ENCODE measurements around the gene GNLY. TPM values are rescaled to one million over a fixed set of nuclear protein-coding genes. Genes with fewer than 3 reads are reported as not detected.

GNLY gene
- total and polyA plus RNA-seq, 9 of the 15 experiments (the other 6 are each of a cell fraction or from before 2014, with no cell fraction given) = not detected

- Histone ChIP-seq H3K9me3 (replicated peaks; ENCODE audit: control insufficient read depth, insufficient read depth, low read depth, low read length) (no peaks in the 10 kb centered on the region), H4K20me1 (replicated peaks; ENCODE audit: control insufficient read depth, insufficient read depth, low read length) (peaks cover 25% of the 10 kb centered on the region), H3K79me2 (ENCODE audit: control insufficient read depth, insufficient read depth, low read length) (no peaks in the 10 kb centered on the region), H3K4me2 (ENCODE audit: insufficient read depth, low read length) (no peak overlapping the region), H3K9ac (ENCODE audit: insufficient read depth in 1 of 2, low read depth in 2 of 2, low read length in 2 of 2) (no peak overlapping the region), H3K9me1 (ENCODE audit: control insufficient read depth, insufficient read depth, low read length) (no peaks in the 10 kb centered on the region), H3K4me3 (no peak overlapping the region), H3K27me3 (ENCODE audit: control insufficient read depth in 2 of 2, insufficient read depth in 2 of 2, low read length in 2 of 2) (peaks cover 57 to 85% of the 10 kb centered on the region in 2 experiments), H3K27ac (ENCODE audit: extremely low read depth, low read depth, low read length) (no peak overlapping the region), H3K4me1 (replicated peaks in 1 of 2; ENCODE audit: control insufficient read depth in 2 of 2, insufficient read depth in 2 of 2, low read length in 2 of 2) (peaks cover 0 to under 1% of the 10 kb centered on the region in 2 experiments; a peak in 1 of 5 replicates), H2AFZ (ENCODE audit: low read depth, low read length) (no peak overlapping the region), H3K36me3 (ENCODE audit: control insufficient read depth, insufficient read depth, low read length) (no peaks in the 10 kb centered on the region)
- ATAC-seq (no peak), FAIRE-seq (no peak), DNase-seq (ENCODE audit: extremely low read depth in 1 of 4, low spot score in 3 of 4) (no peak)
- ChIA-PET POLR2A (interaction anchor here (0.7 to 1.3 kb wide), 2 partner anchors 15 to 366 kb away, joined by 4 read pairs; no protein-coding TSS in a partner anchor), CTCF (ENCODE audit: low intra/inter-chr PET ratio) (interaction anchor here (0.7 kb wide), 1 partner anchor 67 kb away, joined by 3 read pairs; no protein-coding TSS in a partner anchor)
- WGBS (ENCODE audit: insufficient coverage, low coverage, missing lambda C conversion rate) = 0% methylated on average over 9 of the region's 9 CpGs
- TF ChIP-seq GTF2F1 (IDR thresholded peaks at IDR 0.05; ENCODE audit: low read depth, low read length) = no peak
- no peak for TF ChIP-seq POLR2A (conservative IDR thresholded peaks at IDR 0.05)
- no peak for TF ChIP-seq HMGXB4 (CRISPR knock-in tag; IDR thresholded peaks at IDR 0.05)
- BruUV-seq (replicated peaks) = no TSS peak
- intact Hi-C loops (cut with micrococcal nuclease) (no loop called here), in situ Hi-C loops (cut with MboI) (no loop called here)
Observed at GRCh38 chr2:85748039-85748734, 54.0 kb downstream of the GNLY start.

Small RNA genes lying within 50 kb of the gene (small RNA-seq; reads per million reads assigned to genes)
- not detected for gene RNU1-38P

Other genes starting within 250 kb of the GNLY start
Only the 7 nearest of the 11 such genes appear.
- 0.41 and 0.59 TPM in 2 replicates for gene VAMP5, start 109.9 kb upstream of the GNLY start, total RNA-seq (2014; rRNA removed)
- not detected in 2 replicates for gene VAMP5, start 109.9 kb upstream of the GNLY start, total RNA-seq (2014; rRNA removed; fragmentation: Illumina TruSeq; extraction: Trizol)
- gene VAMP5, start 109.9 kb upstream of the GNLY start, total RNA-seq (2015; rRNA removed; fragmentation: Illumina TruSeq; extraction: Trizol) = not detected in 2 replicates
- gene VAMP5, start 109.9 kb upstream of the GNLY start, total RNA-seq (2021) = 0.85 and 1.1 TPM in 2 replicates
- 1.5 and 1.9 TPM in 2 replicates for gene VAMP5, start 109.9 kb upstream of the GNLY start, polyA plus RNA-seq (2011; rRNA removed)
- gene VAMP5, start 109.9 kb upstream of the GNLY start, polyA plus RNA-seq (2014; fragmentation: Illumina TruSeq; extraction: Trizol) = 0.39 and 0.54 TPM in 2 replicates
- 1 to 10 TPM; 1.5 to 1.9 TPM for gene VAMP5, start 109.9 kb upstream of the GNLY start, polyA plus RNA-seq (2014; fragmentation: Nextera tagmentation; extraction: Ambion mirVana)
- 0.34 and 1.5 TPM in 2 replicates for gene VAMP5, start 109.9 kb upstream of the GNLY start, polyA plus RNA-seq (2014; rRNA removed)
- 189 and 243 TPM in 2 replicates for gene RNF181, start 98.6 kb upstream of the GNLY start, total RNA-seq (2014; rRNA removed)
- gene RNF181, start 98.6 kb upstream of the GNLY start, total RNA-seq (2014; rRNA removed; fragmentation: Illumina TruSeq; extraction: Trizol) = 181 and 208 TPM in 2 replicates
- 150 and 156 TPM in 2 replicates for gene RNF181, start 98.6 kb upstream of the GNLY start, total RNA-seq (2015; rRNA removed; fragmentation: Illumina TruSeq; extraction: Trizol)
- gene RNF181, start 98.6 kb upstream of the GNLY start, total RNA-seq (2021) = 139 and 158 TPM in 2 replicates
- 324 and 492 TPM in 2 replicates for gene RNF181, start 98.6 kb upstream of the GNLY start, polyA plus RNA-seq (2011; rRNA removed)
- gene RNF181, start 98.6 kb upstream of the GNLY start, polyA plus RNA-seq (2014; fragmentation: Illumina TruSeq; extraction: Trizol) = 253 and 256 TPM in 2 replicates
- 100 to 1,000 TPM; 425 to 485 TPM for gene RNF181, start 98.6 kb upstream of the GNLY start, polyA plus RNA-seq (2014; fragmentation: Nextera tagmentation; extraction: Ambion mirVana)
- 289 and 334 TPM in 2 replicates for gene RNF181, start 98.6 kb upstream of the GNLY start, polyA plus RNA-seq (2014; rRNA removed)
- gene TMEM150A, start 91.7 kb upstream of the GNLY start, total RNA-seq (2014; rRNA removed) = 8.4 and 12.9 TPM in 2 replicates
- gene TMEM150A, start 91.7 kb upstream of the GNLY start, total RNA-seq (2014; rRNA removed; fragmentation: Illumina TruSeq; extraction: Trizol) = 3.6 and 6.0 TPM in 2 replicates
- gene TMEM150A, start 91.7 kb upstream of the GNLY start, total RNA-seq (2015; rRNA removed; fragmentation: Illumina TruSeq; extraction: Trizol) = 7.4 and 8.4 TPM in 2 replicates
- gene TMEM150A, start 91.7 kb upstream of the GNLY start, total RNA-seq (2021) = 13.3 and 15.5 TPM in 2 replicates
- gene TMEM150A, start 91.7 kb upstream of the GNLY start, polyA plus RNA-seq (2011; rRNA removed) = 8.9 and 9.6 TPM in 2 replicates
- gene TMEM150A, start 91.7 kb upstream of the GNLY start, polyA plus RNA-seq (2014; fragmentation: Illumina TruSeq; extraction: Trizol) = 17.1 and 20.8 TPM in 2 replicates
- 1 to 10 TPM; 3.9 to 5.3 TPM for gene TMEM150A, start 91.7 kb upstream of the GNLY start, polyA plus RNA-seq (2014; fragmentation: Nextera tagmentation; extraction: Ambion mirVana)
- 12.9 and 16.2 TPM in 2 replicates for gene TMEM150A, start 91.7 kb upstream of the GNLY start, polyA plus RNA-seq (2014; rRNA removed)
- 22.1 and 33.2 TPM in 2 replicates for gene C2orf68, start 82.3 kb upstream of the GNLY start, total RNA-seq (2014; rRNA removed)
- 29.4 and 31.7 TPM in 2 replicates for gene C2orf68, start 82.3 kb upstream of the GNLY start, total RNA-seq (2014; rRNA removed; fragmentation: Illumina TruSeq; extraction: Trizol)
- 26.8 and 30.1 TPM in 2 replicates for gene C2orf68, start 82.3 kb upstream of the GNLY start, total RNA-seq (2015; rRNA removed; fragmentation: Illumina TruSeq; extraction: Trizol)
- gene C2orf68, start 82.3 kb upstream of the GNLY start, total RNA-seq (2021) = 36.6 and 41.6 TPM in 2 replicates
- gene C2orf68, start 82.3 kb upstream of the GNLY start, polyA plus RNA-seq (2011; rRNA removed) = 32.6 and 50.0 TPM in 2 replicates
- gene C2orf68, start 82.3 kb upstream of the GNLY start, polyA plus RNA-seq (2014; fragmentation: Illumina TruSeq; extraction: Trizol) = 31.7 and 31.8 TPM in 2 replicates
- gene C2orf68, start 82.3 kb upstream of the GNLY start, polyA plus RNA-seq (2014; fragmentation: Nextera tagmentation; extraction: Ambion mirVana) = 10 to 100 TPM; 33.1 to 33.4 TPM
- gene C2orf68, start 82.3 kb upstream of the GNLY start, polyA plus RNA-seq (2014; rRNA removed) = 27.5 and 31.5 TPM in 2 replicates
- 145 and 183 TPM in 2 replicates for gene USP39, start 78.2 kb upstream of the GNLY start, total RNA-seq (2014; rRNA removed)
- gene USP39, start 78.2 kb upstream of the GNLY start, total RNA-seq (2014; rRNA removed; fragmentation: Illumina TruSeq; extraction: Trizol) = 119 and 123 TPM in 2 replicates
- gene USP39, start 78.2 kb upstream of the GNLY start, total RNA-seq (2015; rRNA removed; fragmentation: Illumina TruSeq; extraction: Trizol) = 128 and 131 TPM in 2 replicates
- gene USP39, start 78.2 kb upstream of the GNLY start, total RNA-seq (2021) = 121 and 124 TPM in 2 replicates
- 103 and 153 TPM in 2 replicates for gene USP39, start 78.2 kb upstream of the GNLY start, polyA plus RNA-seq (2011; rRNA removed)
- 152 and 167 TPM in 2 replicates for gene USP39, start 78.2 kb upstream of the GNLY start, polyA plus RNA-seq (2014; fragmentation: Illumina TruSeq; extraction: Trizol)
- gene USP39, start 78.2 kb upstream of the GNLY start, polyA plus RNA-seq (2014; fragmentation: Nextera tagmentation; extraction: Ambion mirVana) = 10 to 100 TPM; 63.3 to 68.4 TPM
- gene USP39, start 78.2 kb upstream of the GNLY start, polyA plus RNA-seq (2014; rRNA removed) = 130 and 144 TPM in 2 replicates
- not detected in 2 replicates for gene SFTPB, start 26.2 kb upstream of the GNLY start, total RNA-seq (2014; rRNA removed)
- gene SFTPB, start 26.2 kb upstream of the GNLY start, total RNA-seq (2014; rRNA removed; fragmentation: Illumina TruSeq; extraction: Trizol) = not detected in 2 replicates
- gene SFTPB, start 26.2 kb upstream of the GNLY start, total RNA-seq (2015; rRNA removed; fragmentation: Illumina TruSeq; extraction: Trizol) = not detected in 2 replicates
- 7.0 and 8.5 TPM in 2 replicates for gene SFTPB, start 26.2 kb upstream of the GNLY start, total RNA-seq (2021)
- gene SFTPB, start 26.2 kb upstream of the GNLY start, polyA plus RNA-seq (2011; rRNA removed) = not detected in 2 replicates
- not detected in 2 replicates for gene SFTPB, start 26.2 kb upstream of the GNLY start, polyA plus RNA-seq (2014; fragmentation: Illumina TruSeq; extraction: Trizol)
- gene SFTPB, start 26.2 kb upstream of the GNLY start, polyA plus RNA-seq (2014; fragmentation: Nextera tagmentation; extraction: Ambion mirVana) = under 1 TPM in 1 of 2 experiments, not detected in 1; 0.03 TPM
- not detected in 2 replicates for gene SFTPB, start 26.2 kb upstream of the GNLY start, polyA plus RNA-seq (2014; rRNA removed)
- gene ATOH8, start 59.6 kb downstream of the GNLY start, total RNA-seq (2014; rRNA removed) = not detected in 2 replicates
- gene ATOH8, start 59.6 kb downstream of the GNLY start, total RNA-seq (2014; rRNA removed; fragmentation: Illumina TruSeq; extraction: Trizol) = not detected in 2 replicates
- not detected in 2 replicates for gene ATOH8, start 59.6 kb downstream of the GNLY start, total RNA-seq (2015; rRNA removed; fragmentation: Illumina TruSeq; extraction: Trizol)
- not detected in 2 replicates for gene ATOH8, start 59.6 kb downstream of the GNLY start, total RNA-seq (2021)
- gene ATOH8, start 59.6 kb downstream of the GNLY start, polyA plus RNA-seq (2011; rRNA removed) = not detected in 2 replicates
- gene ATOH8, start 59.6 kb downstream of the GNLY start, polyA plus RNA-seq (2014; fragmentation: Illumina TruSeq; extraction: Trizol) = not detected in 2 replicates
- gene ATOH8, start 59.6 kb downstream of the GNLY start, polyA plus RNA-seq (2014; fragmentation: Nextera tagmentation; extraction: Ambion mirVana) = not detected
- not detected in 2 replicates for gene ATOH8, start 59.6 kb downstream of the GNLY start, polyA plus RNA-seq (2014; rRNA removed)